Astrocyte of the hippocampus (primary cell): ENCODE data around the gene PARVA.

ENCODE experiments used
- DNase-seq: peaks from one replicate; pipeline ENCODE4 v3.0.0; 2011; ENCODE audit warnings: low read depth, low spot score

PARVA gene

DNA sequence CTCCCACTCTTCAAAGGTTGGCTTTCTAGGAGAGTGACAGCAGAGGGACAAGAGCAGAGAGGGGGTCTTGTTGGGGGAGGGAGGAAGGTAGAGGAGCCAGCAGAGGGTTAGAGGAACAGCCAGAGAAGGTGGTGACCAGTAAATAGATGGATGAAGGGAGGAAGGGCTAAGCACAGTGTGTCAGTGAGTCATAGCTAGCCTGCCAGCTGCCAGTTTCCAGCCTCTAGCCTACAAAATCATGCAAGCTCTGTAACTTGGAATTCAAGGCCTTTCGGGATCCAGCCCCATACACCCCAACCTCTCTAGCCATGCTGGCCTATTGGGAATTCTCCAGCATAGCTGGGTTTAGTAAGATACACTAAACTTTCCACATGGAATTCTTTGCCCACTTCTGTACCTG lies 149.4 kb downstream of the PARVA start:
- DNase-seq, result peak; percentile 79

DNA sequence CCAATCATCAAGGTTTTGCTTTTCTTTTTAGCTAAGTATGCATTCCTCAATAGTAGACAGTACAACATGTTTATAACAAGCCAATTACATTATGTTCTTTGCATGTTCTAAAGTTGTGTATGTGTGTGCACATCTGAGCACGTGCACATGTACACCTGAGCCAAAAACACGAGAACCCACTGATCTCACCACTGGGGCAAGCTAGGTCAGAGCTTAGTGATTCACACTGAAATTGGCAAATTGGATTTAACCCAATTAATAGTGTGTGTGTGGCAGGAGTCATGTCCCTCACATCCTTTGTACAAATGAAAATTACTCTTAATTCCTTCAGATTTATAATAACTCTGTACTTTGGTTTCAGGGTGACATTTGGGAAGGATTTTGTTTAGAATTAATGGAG lies 151.1 kb downstream of the PARVA start:
- peak; percentile 24 for DNase-seq

DNA sequence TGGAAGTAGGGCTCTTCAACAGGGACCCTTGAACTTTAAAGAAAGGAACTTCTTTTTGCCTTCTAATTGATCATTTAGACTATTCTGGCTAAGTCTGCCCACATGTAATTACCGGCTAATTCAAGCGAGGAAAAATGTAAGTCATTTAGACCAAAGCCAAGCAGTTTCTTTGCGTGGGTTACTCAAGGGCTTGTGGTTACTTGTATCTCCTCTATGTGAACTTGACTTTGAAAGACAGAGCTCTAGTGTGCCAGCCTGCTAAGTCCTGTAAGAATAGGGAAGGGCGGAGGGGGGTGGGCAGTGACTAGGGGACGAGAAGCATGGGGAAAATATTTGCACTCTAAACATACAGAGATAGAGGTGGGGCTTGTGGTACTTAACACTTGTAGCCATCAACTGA lies 151.7 kb downstream of the PARVA start:
- peak; percentile 78 for DNase-seq

DNA sequence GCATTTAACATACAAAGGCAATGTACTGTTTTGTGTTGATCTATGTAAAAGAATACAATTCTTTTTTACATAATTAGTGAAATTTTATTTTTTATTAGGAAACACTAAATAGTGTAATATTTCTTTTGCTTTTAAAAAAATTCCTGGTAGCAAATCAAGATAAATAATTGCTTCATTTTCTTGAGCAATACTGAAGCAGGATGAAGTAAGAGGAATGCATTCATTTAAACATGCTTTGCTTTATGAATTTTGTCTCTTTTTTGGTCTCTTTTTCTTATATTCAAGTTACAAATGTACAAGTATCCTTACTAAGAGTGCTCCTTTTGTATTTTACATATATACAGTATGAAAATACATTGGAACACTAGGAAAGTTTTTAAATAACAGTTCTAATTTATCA lies 152.4 kb downstream of the PARVA start:
- DNase-seq, result no peak

DNA sequence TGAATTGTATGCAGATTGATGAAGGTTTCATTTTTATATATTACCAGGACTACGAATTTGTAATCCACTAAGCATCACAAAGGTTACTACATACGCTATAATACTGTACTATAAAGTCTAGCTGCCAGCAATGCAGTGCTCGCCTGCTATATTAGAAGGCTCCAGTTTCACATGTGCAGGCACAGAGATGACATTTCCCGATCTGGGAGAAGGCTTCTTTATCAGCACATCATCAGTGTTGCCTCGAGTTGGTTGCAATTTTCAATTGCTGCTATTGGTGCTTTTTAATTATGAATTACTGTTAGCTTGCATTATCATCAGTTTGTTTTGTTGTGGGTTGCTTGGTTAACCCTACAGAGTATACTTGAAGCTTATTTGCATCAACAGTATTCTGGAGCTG lies 153.6 kb downstream of the PARVA start:
- DNase-seq, result no peak

DNA sequence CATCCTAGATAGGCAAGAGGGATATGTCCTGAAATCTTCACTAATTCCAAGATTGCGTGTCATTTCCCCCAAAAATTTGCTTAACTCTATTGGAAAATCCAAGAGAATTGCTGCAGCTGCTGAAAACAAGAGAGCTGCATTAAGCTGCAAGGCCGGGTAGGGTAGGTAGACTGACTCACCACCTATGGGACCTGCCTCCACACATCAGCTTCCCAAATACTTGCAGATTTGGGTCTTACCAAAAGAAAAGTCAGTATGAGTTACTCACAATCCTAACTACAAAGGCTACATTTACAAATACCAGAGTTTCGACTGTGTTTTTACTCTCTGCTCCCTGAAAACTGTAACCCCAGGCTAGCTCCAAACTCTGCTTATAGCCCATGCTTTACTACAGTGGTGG lies 154.3 kb downstream of the PARVA start:
- DNase-seq, result no peak

- no peak for DNase-seq
These were observed 155.2 kb downstream of the PARVA start for GRCh38 chr11:12532580-12532979.

DNA sequence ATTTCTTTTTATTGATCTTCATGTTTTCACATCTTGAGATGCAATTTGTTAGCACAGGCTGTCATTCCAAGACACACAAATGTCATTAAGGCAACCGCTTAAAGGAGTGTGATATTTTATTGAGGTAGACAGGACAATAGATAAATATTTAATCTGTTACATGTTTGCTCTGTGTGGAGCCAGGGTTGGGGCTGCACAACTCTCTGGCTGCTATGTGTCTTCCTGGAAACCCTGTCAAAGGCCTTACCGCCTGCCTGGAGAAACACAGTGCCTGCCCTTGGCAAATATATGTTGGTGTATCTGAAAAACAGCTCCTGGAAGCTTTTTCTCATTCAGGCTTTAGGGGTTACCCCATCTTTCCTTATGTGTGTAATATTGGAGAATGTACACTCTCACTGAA lies 157.2 kb downstream of the PARVA start:
- DNase-seq, result no peak

GRCh38 chr11:12535321-12535720 lies 157.9 kb downstream of the PARVA start:
- DNase-seq, result no peak

DNA sequence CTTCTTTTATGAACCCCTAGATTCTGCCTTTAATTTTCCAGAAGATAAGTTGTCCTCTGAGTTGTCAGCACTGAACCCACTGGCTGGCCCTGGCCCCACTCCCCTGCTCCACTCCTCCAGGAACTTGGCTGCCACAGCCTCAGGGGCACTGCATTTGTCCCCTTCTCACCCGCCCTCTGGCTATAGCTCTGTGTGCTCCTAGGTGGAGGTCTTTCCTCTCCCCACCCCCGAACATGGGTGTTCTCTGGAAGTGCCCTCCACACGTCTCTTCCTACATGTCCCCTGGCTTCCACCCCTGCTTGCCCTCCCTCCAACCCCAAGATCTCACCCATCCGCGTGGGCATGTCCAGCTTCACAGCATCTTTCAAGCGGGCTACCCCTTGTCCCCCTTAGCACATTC lies 159.2 kb downstream of the PARVA start:
- DNase-seq, result no peak

- DNase-seq, result no peak
These were observed 160.5 kb downstream of the PARVA start for GRCh38 chr11:12537778-12538401.

DNA sequence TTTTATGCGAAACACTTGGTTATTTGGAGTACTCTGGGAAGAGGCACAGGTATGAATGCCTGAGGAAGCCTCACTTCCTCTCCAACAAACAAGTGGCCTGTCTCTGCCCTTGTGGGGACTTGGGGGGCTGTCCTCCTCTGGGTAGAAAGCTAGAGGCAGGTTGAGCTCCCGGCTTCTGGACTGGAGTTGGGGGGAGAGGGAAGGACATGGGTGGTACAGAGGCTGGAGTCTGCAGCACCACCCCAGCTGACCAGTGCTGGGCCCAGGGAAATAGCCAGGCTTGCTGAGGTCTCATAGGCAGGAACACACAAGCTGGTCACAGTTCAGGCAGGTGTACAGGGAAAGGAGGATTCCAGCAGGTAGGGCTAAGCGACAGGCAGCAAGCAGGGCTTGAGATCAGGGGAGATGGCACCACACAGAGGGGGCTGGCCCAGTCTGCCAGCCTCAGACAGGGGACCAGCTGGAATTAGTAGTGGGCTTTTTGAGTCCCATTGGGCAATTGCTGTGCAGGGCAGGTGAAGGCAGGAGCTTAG lies 161.6 kb downstream of the PARVA start:
- no peak for DNase-seq

GRCh38 chr11:12539572-12539971 lies 162.2 kb downstream of the PARVA start:
- DNase-seq, result peak; percentile 67

DNA sequence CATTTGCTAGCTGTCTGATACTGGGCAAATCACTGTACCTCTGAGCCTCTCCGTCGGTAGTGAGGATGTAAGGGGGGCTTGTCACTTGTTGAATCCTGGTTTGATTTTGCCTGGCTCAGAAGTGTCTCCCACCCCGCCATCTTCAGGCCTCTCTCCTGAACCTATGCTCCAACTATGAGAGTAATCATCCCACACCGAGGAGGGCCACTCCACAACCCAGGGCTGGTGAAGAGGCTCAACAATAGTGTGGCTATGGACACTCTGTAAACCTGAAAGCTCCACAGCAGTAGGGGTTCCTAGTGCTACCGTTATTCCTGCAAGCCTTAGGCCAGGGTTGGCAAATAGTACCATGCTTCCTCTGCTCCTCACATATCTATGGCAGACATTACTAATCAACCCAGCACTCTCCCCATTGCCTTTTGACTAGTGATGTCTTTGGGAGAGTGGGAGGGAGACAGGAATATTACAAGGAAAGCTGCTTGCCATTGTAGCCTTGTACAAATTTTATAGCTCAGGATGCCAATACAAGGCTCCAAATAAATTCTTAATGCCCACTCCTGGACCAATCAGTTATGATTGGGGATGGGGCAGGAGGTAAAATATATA lies 162.8 kb downstream of the PARVA start:
- peak; percentile 27 for DNase-seq

GRCh38 chr11:12540913-12541582 lies 163.7 kb downstream of the PARVA start:
- peak; percentile 81 for DNase-seq

DNA sequence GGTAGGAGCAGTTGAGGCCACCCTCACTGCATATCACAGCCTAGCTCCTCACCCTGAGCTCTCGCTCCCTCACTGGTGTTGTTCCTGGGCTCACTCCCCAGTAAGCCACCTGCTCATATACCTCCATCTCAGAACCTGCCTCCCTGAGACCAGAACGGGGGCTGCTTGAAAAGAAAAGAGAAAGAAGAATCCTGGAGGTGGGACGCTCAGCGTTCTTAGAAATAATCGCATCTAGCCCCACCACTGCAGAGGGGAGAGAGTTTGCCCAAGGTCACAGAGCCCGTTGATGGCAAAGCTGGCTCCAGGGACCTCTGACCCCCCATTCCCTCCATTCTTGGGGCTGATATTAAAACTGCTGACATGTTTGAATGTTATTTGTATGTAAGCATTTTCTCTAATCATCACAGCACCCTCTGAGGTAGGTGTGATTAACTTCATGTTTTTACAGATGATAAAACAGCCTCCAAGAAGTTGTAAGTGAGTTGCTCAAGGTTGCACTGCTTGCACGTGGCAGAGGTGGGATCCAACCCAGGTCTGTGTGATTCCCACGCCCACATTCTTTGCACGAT lies 164.3 kb downstream of the PARVA start:
- no peak for DNase-seq

DNA sequence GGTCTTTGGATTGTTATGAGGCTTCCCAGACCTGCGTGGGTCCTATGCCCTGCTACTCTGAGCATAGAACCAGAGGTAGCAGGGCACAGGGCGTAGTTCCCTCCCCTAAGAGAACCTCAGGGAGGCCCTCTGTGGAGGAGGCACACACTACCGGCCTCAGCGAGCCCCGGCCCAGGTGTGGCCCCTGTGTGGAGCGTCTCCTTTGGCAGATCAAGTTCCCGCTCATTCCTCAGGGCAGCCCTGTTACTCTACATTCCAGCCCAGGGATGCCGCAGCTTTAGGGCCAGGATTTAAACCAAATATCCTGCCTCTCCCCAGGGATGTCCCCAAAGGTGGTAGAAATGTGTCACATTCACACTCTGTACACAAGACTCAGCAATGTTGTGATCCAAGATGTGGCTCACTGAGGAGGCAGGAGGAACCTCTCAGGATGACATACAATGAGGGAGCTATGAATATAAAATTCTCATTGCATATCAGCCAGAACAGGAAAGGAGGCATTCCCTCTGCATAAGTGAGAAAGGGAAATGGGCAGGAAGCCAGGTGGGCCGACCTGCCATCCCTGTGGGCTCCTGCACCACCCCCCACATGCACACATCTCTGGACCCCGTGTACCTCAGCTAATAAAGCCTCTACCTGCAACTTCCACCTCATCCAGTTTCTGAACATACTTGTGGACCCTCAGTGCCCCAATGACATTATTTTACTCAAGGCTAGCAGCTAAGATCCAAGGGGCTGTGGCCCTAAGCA lies 165.0 kb downstream of the PARVA start:
- no peak for DNase-seq

DNA sequence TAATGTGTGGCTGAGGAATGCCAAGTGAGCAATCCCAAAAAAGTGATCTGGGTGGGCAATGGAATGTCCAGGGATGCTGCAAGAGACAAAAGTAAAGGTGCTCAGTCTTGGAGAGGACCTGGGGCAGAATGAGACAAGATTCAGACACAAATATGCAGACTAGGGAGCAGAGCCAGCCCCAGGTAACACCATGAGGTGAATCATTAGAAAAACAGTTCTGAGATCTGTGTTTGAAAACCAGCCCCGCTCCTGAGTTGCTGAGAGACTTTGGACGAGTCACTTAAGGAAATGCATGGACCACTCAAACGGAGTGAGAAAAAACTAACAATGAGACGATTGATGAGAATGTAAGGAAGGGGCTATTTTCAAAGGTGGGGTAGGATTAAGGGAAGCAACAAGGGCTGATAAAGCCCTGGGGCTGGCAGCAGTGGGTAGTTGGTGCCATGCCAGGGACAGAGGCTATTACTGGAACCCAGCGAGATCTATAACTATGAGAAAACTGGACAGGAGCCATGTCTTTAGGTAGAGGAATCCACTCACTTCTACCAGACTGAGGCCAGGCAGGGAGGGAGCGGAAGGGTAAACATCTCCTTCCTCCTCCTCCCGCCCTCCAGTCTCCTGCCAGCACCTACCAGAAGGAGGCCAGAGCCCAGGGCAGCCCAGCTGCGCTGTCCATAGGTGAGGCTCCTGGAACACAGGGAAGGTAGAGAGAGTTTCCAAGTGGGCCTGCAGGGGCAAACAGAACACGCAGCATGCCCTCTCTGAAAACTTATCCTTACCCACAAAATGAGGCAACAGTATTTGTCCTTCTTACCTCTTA lies 166.4 kb downstream of the PARVA start:
- DNase-seq, result no peak

- DNase-seq, result no peak
These were observed 167.8 kb downstream of the PARVA start for GRCh38 chr11:12544986-12545775.

GRCh38 chr11:12546122-12546521 lies 168.8 kb downstream of the PARVA start:
- no peak for DNase-seq
